IMR-90 (cell line): ENCODE measurements around the gene MYOZ3. TPM values are rescaled to one million over a fixed set of nuclear protein-coding genes. Genes with fewer than 3 reads are reported as not detected.

Source experiments
- ATAC-seq: fragments of 200-7000 bp; cut with Tn5 transposase; 2 replicates; pipeline ENCODE4 v1.9.1; 2020; ENCODE audit warnings: low read depth, mild to moderate bottlenecking, moderate library complexity
- BruUV-seq: library from RNA; stranded (reverse); fragments of 400-500 nt; replicated peaks from 2 replicates; lab custom pipeline; 2021; lab: Mats Ljungman, UMichigan
- CTCF ChIA-PET: fragments of 300-600 bp; formaldehyde crosslinking; extraction: SDS; loops from one replicate; lab custom pipeline; 2021; ENCODE audit warnings: antibody characterized with exemption; lab: Yijun Ruan, JAX
- POLR2A ChIA-PET: fragments of 300-600 bp; sonication (Branson Sonifier 250); formaldehyde crosslinking; loops from one replicate; lab custom pipeline; 2022; ENCODE audit warnings: antibody characterized with exemption; ENCODE audit not compliant: unreplicated experiment; lab: Charles Lee
- DNase-seq: peaks from one replicate; pipeline ENCODE4 v3.0.0; 2013
- H2AFZ ChIP-seq: replicated peaks from 2 replicates; pipeline ENCODE3; 2013; ENCODE audit warnings: low read length, mild to moderate bottlenecking; ENCODE audit not compliant: poor library complexity
- H2AK5ac ChIP-seq: 2 replicates; pipeline ENCODE4 v1.6.1; 2013; ENCODE audit warnings: low read depth, low read length, inconsistent platforms
- H2AK9ac ChIP-seq: replicated peaks from 2 replicates; pipeline ENCODE3; 2013; ENCODE audit warnings: mild to moderate bottlenecking, low read depth, low read length, moderate library complexity; ENCODE audit not compliant: poor library complexity
- H2BK120ac ChIP-seq: 2 replicates; pipeline ENCODE4 v1.6.1; 2013; ENCODE audit warnings: low read depth, low read length, inconsistent platforms
- H2BK15ac ChIP-seq: 3 replicates; pipeline ENCODE4 v1.6.1; 2013; ENCODE audit warnings: low read depth, low read length, inconsistent platforms
- H2BK20ac ChIP-seq: 2 replicates; pipeline ENCODE4 v1.6.1; 2013; ENCODE audit warnings: low read depth, mild to moderate bottlenecking, inconsistent platforms, low read length, moderate library complexity
- H2BK5ac ChIP-seq: 2 replicates; pipeline ENCODE4 v1.6.1; 2013; ENCODE audit warnings: mild to moderate bottlenecking, low read depth, low read length, inconsistent platforms; ENCODE audit not compliant: poor library complexity, severe bottlenecking
- H3K14ac ChIP-seq: replicated peaks from 2 replicates; pipeline ENCODE4 v1.6.1; 2013; ENCODE audit warnings: low read depth, low read length, inconsistent platforms
- H3K18ac ChIP-seq: 2 replicates; pipeline ENCODE4 v1.6.1; 2013; ENCODE audit warnings: low read depth, low read length, control low read depth
- H3K23ac ChIP-seq: 2 replicates; pipeline ENCODE4 v1.6.1; 2013; ENCODE audit warnings: low read depth, low read length, inconsistent platforms
- H3K27ac ChIP-seq: 2 replicates; pipeline ENCODE4 v1.5.1; 2013; ENCODE audit warnings: mild to moderate bottlenecking, control low read depth, low read length; ENCODE audit not compliant: insufficient read depth
- H3K27me3 ChIP-seq: 2 replicates; pipeline ENCODE4 v1.6.1; 2013; ENCODE audit warnings: low read length; ENCODE audit not compliant: control insufficient read depth, insufficient read depth
- H3K36me3 ChIP-seq: 2 replicates; pipeline ENCODE4 v1.6.1; 2013; ENCODE audit warnings: low read length, mixed read lengths; ENCODE audit not compliant: control insufficient read depth, insufficient read depth
- H3K4ac ChIP-seq: 2 replicates; pipeline ENCODE4 v1.6.1; 2013; ENCODE audit warnings: low read depth, low read length, inconsistent platforms
- H3K4me1 ChIP-seq: 2 replicates; pipeline ENCODE4 v1.6.1; 2013; ENCODE audit warnings: low read length, mixed read lengths; ENCODE audit not compliant: control insufficient read depth, insufficient read depth
- H3K4me2 ChIP-seq: 2 replicates; pipeline ENCODE4 v1.6.1; 2013; ENCODE audit warnings: low read depth, mild to moderate bottlenecking, control low read depth, low read length, moderate library complexity
- H3K4me3 ChIP-seq: 2 replicates; pipeline ENCODE4 v1.5.1; 2013; ENCODE audit warnings: low read depth, mild to moderate bottlenecking, control low read depth, low read length, moderate library complexity; ENCODE audit not compliant: insufficient read depth
- H3K56ac ChIP-seq: 2 replicates; pipeline ENCODE4 v1.6.1; 2013; ENCODE audit warnings: low read length, inconsistent platforms; ENCODE audit not compliant: insufficient read depth; ENCODE audit errors: extremely low read depth
- H3K79me1 ChIP-seq, 2 experiments: 2 replicates each; pipeline ENCODE4 v1.6.1; 2013; ENCODE audit warnings: low read length in 2 of 2, inconsistent platforms in 1 of 2, low read depth in 1 of 2
- H3K9ac ChIP-seq: 2 replicates; pipeline ENCODE4 v1.6.1; 2013; ENCODE audit warnings: low read depth, low read length, control low read depth
- H3K9me1 ChIP-seq: 2 replicates; pipeline ENCODE4 v1.6.1; 2013; ENCODE audit warnings: low read length, inconsistent platforms; ENCODE audit not compliant: insufficient read depth
- H3K9me3 ChIP-seq: 2 replicates; pipeline ENCODE4 v1.6.1; 2013; ENCODE audit warnings: low read length; ENCODE audit not compliant: control insufficient read depth, insufficient read depth
- H4K20me1 ChIP-seq: 2 replicates; pipeline ENCODE4 v1.6.1; 2013; ENCODE audit warnings: low read length, inconsistent platforms; ENCODE audit not compliant: insufficient read depth
- H4K5ac ChIP-seq: 2 replicates; pipeline ENCODE4 v1.6.1; 2013; ENCODE audit warnings: mild to moderate bottlenecking, low read depth, low read length, control low read depth
- H4K8ac ChIP-seq, 2 experiments: 2 replicates each; pipeline ENCODE4 v1.6.1; 2013; ENCODE audit warnings: low read depth in 2 of 2, low read length in 2 of 2, control low read depth in 1 of 2, inconsistent platforms in 1 of 2
- H4K91ac ChIP-seq: 2 replicates; pipeline ENCODE4 v1.6.1; 2013; ENCODE audit warnings: low read depth, low read length, inconsistent platforms; ENCODE audit not compliant: insufficient read depth
- CHD1 ChIP-seq: IDR thresholded peaks from 2 replicates; pipeline ENCODE4 v1.6.1; 2012; ENCODE audit warnings: low read depth, low read length, improper control_type of control experiment
- CTCF ChIP-seq: conservative IDR thresholded peaks from 2 replicates; pipeline ENCODE4 v1.5.1; 2012; ENCODE audit warnings: mild to moderate bottlenecking, low read depth, low read length, improper control_type of control experiment
- ELK1 ChIP-seq: fragments of 150-350 bp; IDR thresholded peaks from 2 replicates; pipeline ENCODE4 v1.6.1; 2016; ENCODE audit warnings: low read depth, mild to moderate bottlenecking, low read length, moderate library complexity, borderline replicate concordance
- MAZ ChIP-seq: IDR thresholded peaks from 2 replicates; pipeline ENCODE4 v1.6.1; 2012; ENCODE audit warnings: low read depth, mild to moderate bottlenecking, low read length, improper control_type of control experiment, moderate library complexity, borderline replicate concordance
- MXI1 ChIP-seq: IDR thresholded peaks from 2 replicates; pipeline ENCODE4 v1.6.1; 2012; ENCODE audit warnings: low read depth, mild to moderate bottlenecking, low read length, moderate library complexity, borderline replicate concordance
- NFE2L2 ChIP-seq: fragments of 150-350 bp; IDR thresholded peaks from 2 replicates; pipeline ENCODE4 v1.6.1; 2016; ENCODE audit warnings: low read depth, mild to moderate bottlenecking, low read length
- POLR2A ChIP-seq: IDR thresholded peaks from 2 replicates; pipeline ENCODE4 v1.6.1; 2012; ENCODE audit warnings: mild to moderate bottlenecking, low read depth, low read length
- RFX5 ChIP-seq: IDR thresholded peaks from 2 replicates; pipeline ENCODE4 v1.8.0; 2012; ENCODE audit warnings: low read depth, mild to moderate bottlenecking, low read length, moderate library complexity
- SMC3 ChIP-seq: fragments of 150-350 bp; IDR thresholded peaks from 2 replicates; pipeline ENCODE4 v1.6.1; 2016; ENCODE audit warnings: low read depth, mild to moderate bottlenecking, antibody characterized with exemption, low read length, moderate library complexity
- USF2 ChIP-seq: fragments of 150-350 bp; IDR thresholded peaks from 2 replicates; pipeline ENCODE4 v1.6.1; 2017; ENCODE audit warnings: mild to moderate bottlenecking, antibody characterized with exemption, low read length, low read depth
- WGBS, 2 experiments: methylation state at CpG; one replicate each; pipeline versions ENCODE4 v1.1.5 to v1.1.7; 2013; ENCODE audit warnings: missing lambda C conversion rate in 2 of 2; ENCODE audit not compliant: insufficient read length in 1 of 2; ENCODE audit errors: extremely low coverage in 2 of 2; 5-methylcytosine and 5-hydroxymethylcytosine counted together
- dilution Hi-C: fragments of 300-500 bp; cut with HindIII; formaldehyde crosslinking; loops from one replicate; pipeline ENCODE4 v1.14.3; 2018; ENCODE audit warnings: low sequenced_read_pairs; ENCODE audit not compliant: unreplicated experiment
- in situ Hi-C: fragments of 300-500 bp; cut with MboI; formaldehyde crosslinking; loops from 3 replicates; pipeline ENCODE4 v1.14.3; 2019; ENCODE audit warnings: low sequenced_read_pairs, inconsistent platforms, mixed read lengths
- intact Hi-C: fragments of 100-400 bp; cut with micrococcal nuclease; formaldehyde crosslinking; loops from 2 replicates; pipeline ENCODE4 v1.10.0; 2022
- polyA plus RNA-seq, 3 experiments: library from polyadenylated mRNA; depleted of rRNA; stranded (reverse); fragments of >200 nt; gene quantifications; 2 replicates each; pipeline ENCODE4 v1.2.3, GENCODE V29; 2012; ENCODE audit warnings: low replicate concordance in 1 of 3
- total RNA-seq: library from RNA; depleted of rRNA; stranded (reverse); fragments of >200 nt; gene quantifications from 2 replicates; pipeline ENCODE4 v1.2.3, GENCODE V29; 2012

Gene MYOZ3
- total and polyA plus RNA-seq, 2 of the 4 experiments (the other 2 are of a cell fraction): under 0.01 to 0.24 TPM

- peak; percentile 42; the same call in 1 of the 2 replicates for TF ChIP-seq MXI1
- TF ChIP-seq MAZ: peak; percentile 41; the same call in 1 of the 2 replicates
- TF ChIP-seq NFE2L2: no peak
Measured at GRCh38 chr5:150619359-150620230, 41.5 kb upstream of the MYOZ3 start (continued).

DNA sequence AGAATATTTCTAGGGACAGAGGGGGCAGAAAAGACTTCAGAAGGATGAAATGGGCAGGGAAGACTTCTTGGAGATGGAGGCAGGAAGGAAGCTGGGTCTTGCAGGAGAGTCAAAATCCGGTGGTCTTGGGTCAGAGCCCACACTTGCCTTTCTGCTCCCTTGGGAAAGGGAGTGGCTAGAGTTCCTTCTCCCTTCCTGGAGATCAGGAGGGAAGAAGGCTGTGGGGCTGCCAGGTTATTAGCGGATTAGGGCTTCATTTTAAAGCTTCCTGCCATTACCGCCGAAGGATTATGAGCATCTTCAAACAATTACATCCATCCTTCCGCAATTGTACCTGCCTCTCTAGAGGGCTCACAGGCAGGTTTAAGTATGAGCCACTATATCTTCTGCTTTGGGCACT lies 39.8 kb upstream of the MYOZ3 start:
- peak overlapping the region; percentile 79; the same call in 1 of the 2 replicates for H3K14ac ChIP-seq
- no peak overlapping the region for H3K23ac ChIP-seq
- H2BK5ac ChIP-seq: peak overlapping the region; percentile 75
- no peak for ATAC-seq
- peak overlapping the region; percentile 1; the same call in 1 of the 3 replicates for H2BK15ac ChIP-seq
- POLR2A ChIA-PET: no interaction called here
- peaks cover 0 to 4% of the 10 kb centered on the region in 2 experiments; a peak in 1 of 4 replicates for H3K79me1 ChIP-seq
- dilution Hi-C loops (no loop called here), intact Hi-C loops (no loop called here), in situ Hi-C loops (no loop called here)
- peak overlapping the region; percentile 92 for H4K91ac ChIP-seq
- no peak overlapping the region; the same call in 1 of the 2 replicates for H3K27ac ChIP-seq
- CTCF ChIA-PET: interaction anchor here (0.5 kb wide), 1 partner anchor 92 kb away, joined by 6 read pairs; no protein-coding TSS in a partner anchor
- peak overlapping the region; percentile 64 for H3K4ac ChIP-seq
- H3K36me3 ChIP-seq: no peaks in the 10 kb centered on the region
- H3K9me1 ChIP-seq: peaks cover 12% of the 10 kb centered on the region
- H3K4me1 ChIP-seq: peaks cover 55% of the 10 kb centered on the region
- no peak overlapping the region for H2AFZ ChIP-seq
- no peaks in the 10 kb centered on the region for H4K20me1 ChIP-seq
- H3K18ac ChIP-seq: peak overlapping the region; percentile 80
- peak overlapping the region; percentile 56 for H2BK120ac ChIP-seq
- BruUV-seq: no TSS peak
- peak overlapping the region; percentile 26 to 48; a peak in 3 of 4 replicates for H4K8ac ChIP-seq
- no peaks in the 10 kb centered on the region for H3K27me3 ChIP-seq
- no peak overlapping the region for H3K9ac ChIP-seq
- WGBS, 2 experiments: 97% methylated on average over 4 of the region's 5 CpGs; no CpG with 5 or more reads in 1 of the 2 experiments
- no peak overlapping the region for H3K4me2 ChIP-seq
- no peak for DNase-seq
- peak overlapping the region; percentile 69 for H2AK5ac ChIP-seq
- H3K56ac ChIP-seq: no peak overlapping the region
- H3K9me3 ChIP-seq: no peaks in the 10 kb centered on the region
- H3K4me3 ChIP-seq: no peak overlapping the region
- no peak overlapping the region for H2AK9ac ChIP-seq
- peak overlapping the region; percentile 75 for H4K5ac ChIP-seq
- H2BK20ac ChIP-seq: peak overlapping the region; percentile 44; the same call in 1 of the 2 replicates
- no peak for TF ChIP-seq SMC3
- no peak for TF ChIP-seq POLR2A
- TF ChIP-seq MXI1: no peak
- no peak for TF ChIP-seq MAZ
- TF ChIP-seq NFE2L2: no peak
- TF ChIP-seq ELK1: no peak
- TF ChIP-seq USF2: no peak
- no peak for TF ChIP-seq RFX5
- TF ChIP-seq CHD1: no peak
- TF ChIP-seq CTCF: no peak
